ENCODE measurements around the gene PLXNA2.

DNA sequence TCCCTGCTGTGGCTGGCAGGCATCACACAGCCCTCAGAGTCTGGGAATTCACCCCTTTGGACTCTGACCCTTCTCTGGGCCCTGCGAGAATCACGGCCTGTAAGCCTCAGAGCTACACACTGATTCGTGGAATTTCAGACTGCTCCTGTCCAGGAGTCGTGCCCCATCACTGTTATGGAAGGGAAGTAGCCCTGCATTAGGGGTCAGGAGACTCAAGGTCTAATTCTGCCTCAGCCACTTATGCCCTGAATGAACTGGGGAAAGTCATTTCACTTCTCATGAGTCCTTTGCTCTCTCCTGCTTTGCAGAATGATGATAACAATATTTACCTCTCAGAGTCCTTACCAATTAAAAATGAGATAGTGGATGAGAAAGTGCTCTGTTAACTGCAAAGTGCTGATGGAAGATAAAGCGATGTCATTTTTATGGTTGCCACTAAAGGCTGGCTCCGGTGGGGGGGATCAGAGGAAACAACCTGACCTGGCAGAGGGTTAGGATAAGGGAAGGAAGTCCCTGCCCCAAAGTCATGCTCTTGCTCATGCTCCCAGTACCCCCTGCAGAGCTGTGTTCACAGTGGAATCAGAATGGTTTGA, 184.7 kb downstream of the PLXNA2 start:
- TF ChIP-seq, protein P1, sequence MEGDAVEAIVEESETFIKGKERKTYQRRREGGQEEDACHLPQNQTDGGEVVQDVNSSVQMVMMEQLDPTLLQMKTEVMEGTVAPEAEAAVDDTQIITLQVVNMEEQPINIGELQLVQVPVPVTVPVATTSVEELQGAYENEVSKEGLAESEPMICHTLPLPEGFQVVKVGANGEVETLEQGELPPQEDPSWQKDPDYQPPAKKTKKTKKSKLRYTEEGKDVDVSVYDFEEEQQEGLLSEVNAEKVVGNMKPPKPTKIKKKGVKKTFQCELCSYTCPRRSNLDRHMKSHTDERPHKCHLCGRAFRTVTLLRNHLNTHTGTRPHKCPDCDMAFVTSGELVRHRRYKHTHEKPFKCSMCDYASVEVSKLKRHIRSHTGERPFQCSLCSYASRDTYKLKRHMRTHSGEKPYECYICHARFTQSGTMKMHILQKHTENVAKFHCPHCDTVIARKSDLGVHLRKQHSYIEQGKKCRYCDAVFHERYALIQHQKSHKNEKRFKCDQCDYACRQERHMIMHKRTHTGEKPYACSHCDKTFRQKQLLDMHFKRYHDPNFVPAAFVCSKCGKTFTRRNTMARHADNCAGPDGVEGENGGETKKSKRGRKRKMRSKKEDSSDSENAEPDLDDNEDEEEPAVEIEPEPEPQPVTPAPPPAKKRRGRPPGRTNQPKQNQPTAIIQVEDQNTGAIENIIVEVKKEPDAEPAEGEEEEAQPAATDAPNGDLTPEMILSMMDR (IDR thresholded peaks at IDR 0.05) = no peak
- TF ChIP-seq POLR2A (IDR thresholded peaks at IDR 0.05) = no peak
